CD14-positive monocyte (primary cell): ENCODE measurements around the gene OSBP2. TPM values are rescaled to one million over a fixed set of nuclear protein-coding genes. Genes with fewer than 3 reads are reported as not detected.

Experiments
- DNase-seq, 3 donors: peaks; one replicate each; pipeline ENCODE4 v3.0.0-alpha.2; 2011 to 2022
- H2AFZ ChIP-seq: 2 replicates; pipeline ENCODE4 v1.6.0; 2012; ENCODE audit warnings: mild to moderate bottlenecking, low read depth, low read length, inconsistent platforms; ENCODE audit not compliant: insufficient read depth, poor library complexity, severe bottlenecking
- H3K27ac ChIP-seq, 2 donors: 1 replicate in 1 of 2; 2 replicates in 1 of 2; pipeline ENCODE4 v1.5.1; 2012 to 2013; ENCODE audit warnings: low read length in 2 of 2, control low read depth in 1 of 2, inconsistent platforms in 1 of 2, low read depth in 1 of 2, mild to moderate bottlenecking in 1 of 2
- H3K27me3 ChIP-seq, 2 donors: one replicate each; pipeline versions ENCODE4 v1.6.0 to v1.6.1; 2011 to 2013; ENCODE audit warnings: low read length in 2 of 2; ENCODE audit not compliant: control insufficient read depth in 2 of 2, insufficient read depth in 2 of 2
- H3K36me3 ChIP-seq, 2 donors: replicated peaks in 1 of 2; 1 replicate in 1 of 2; 2 replicates in 1 of 2; pipeline versions ENCODE4 v1.5.1 to v1.6.1; 2012 to 2013; ENCODE audit warnings: low read length in 2 of 2, control low read depth in 1 of 2, inconsistent platforms in 1 of 2, mild to moderate bottlenecking in 1 of 2; ENCODE audit not compliant: insufficient read depth in 2 of 2, control insufficient read depth in 1 of 2
- H3K4me1 ChIP-seq, 2 donors: 1 replicate in 1 of 2; 2 replicates in 1 of 2; pipeline versions ENCODE4 v1.5.1 to v1.6.1; 2012 to 2013; ENCODE audit warnings: low read length in 2 of 2, control low read depth in 1 of 2, inconsistent platforms in 1 of 2, mild to moderate bottlenecking in 1 of 2, moderate library complexity in 1 of 2; ENCODE audit not compliant: insufficient read depth in 2 of 2, control insufficient read depth in 1 of 2
- H3K4me2 ChIP-seq: replicated peaks from 2 replicates; pipeline ENCODE3; 2012; ENCODE audit warnings: low read length, moderate library complexity, mild to moderate bottlenecking; ENCODE audit not compliant: poor library complexity, severe bottlenecking; ENCODE audit errors: extremely low read depth
- H3K4me3 ChIP-seq, 3 experiments: fragments of 200-600 bp in 1 of 3; sonication (generic) in 1 of 3; replicated peaks in 1 of 3; 1 replicate in 2 of 3; 2 replicates in 1 of 3; pipeline ENCODE4 v1.5.1; 2011 to 2013; ENCODE audit warnings: low read length in 3 of 3, mild to moderate bottlenecking in 3 of 3, control low read depth in 2 of 3, low read depth in 2 of 3, inconsistent platforms in 1 of 3, moderate library complexity in 1 of 3
- H3K79me2 ChIP-seq: 2 replicates; pipeline ENCODE4 v1.6.0; 2012; ENCODE audit warnings: mild to moderate bottlenecking, control low read depth, inconsistent platforms, low read length, moderate library complexity; ENCODE audit not compliant: insufficient read depth
- H3K9ac ChIP-seq: 2 replicates; pipeline ENCODE4 v1.6.0; 2017; ENCODE audit warnings: low read length, mild to moderate bottlenecking; ENCODE audit not compliant: insufficient read depth, poor library complexity, severe bottlenecking
- H3K9me3 ChIP-seq, 2 donors: replicated peaks in 1 of 2; 1 replicate in 1 of 2; 2 replicates in 1 of 2; pipeline versions ENCODE4 v1.5.1 to v1.6.1; 2012 to 2013; ENCODE audit warnings: low read length in 2 of 2, control low read depth in 1 of 2; ENCODE audit not compliant: control insufficient read depth in 1 of 2, insufficient read depth in 1 of 2
- H4K20me1 ChIP-seq: 2 replicates; pipeline ENCODE4 v1.6.0; 2012; ENCODE audit warnings: mild to moderate bottlenecking, low read length, control low read depth, moderate library complexity; ENCODE audit not compliant: insufficient read depth
- H3K27ac Mint-ChIP-seq, 7 donors: one replicate each; pipeline ENCODE4 v1.8.0; 2020; ENCODE audit warnings: mild to moderate bottlenecking in 7 of 7, mixed read lengths in 7 of 7, moderate library complexity in 6 of 7, inconsistent platforms in 2 of 7
- H3K27me3 Mint-ChIP-seq, 3 donors: one replicate each; pipeline ENCODE4 v1.8.0; 2021 to 2022; ENCODE audit warnings: low read depth in 3 of 3, mild to moderate bottlenecking in 3 of 3, mixed read lengths in 3 of 3, moderate library complexity in 3 of 3, inconsistent platforms in 1 of 3
- H3K36me3 Mint-ChIP-seq, 2 donors: one replicate each; pipeline ENCODE4 v1.8.0; 2020; ENCODE audit warnings: mixed read lengths in 2 of 2, inconsistent platforms in 1 of 2, mild to moderate bottlenecking in 1 of 2
- H3K4me1 Mint-ChIP-seq: one replicate; pipeline ENCODE4 v1.8.0; 2020; ENCODE audit warnings: mild to moderate bottlenecking, mixed read lengths
- H3K4me3 Mint-ChIP-seq, 2 donors: one replicate each; pipeline ENCODE4 v1.8.0; 2020; ENCODE audit warnings: mild to moderate bottlenecking in 2 of 2, mixed read lengths in 2 of 2, moderate library complexity in 1 of 2
- H3K9me3 Mint-ChIP-seq, 7 donors: one replicate each; pipeline ENCODE4 v1.8.0; 2020 to 2022; ENCODE audit warnings: mixed read lengths in 7 of 7, mild to moderate bottlenecking in 6 of 7, moderate library complexity in 6 of 7, inconsistent platforms in 2 of 7
- CTCF ChIP-seq: fragments of 200-600 bp; IDR thresholded peaks from one replicate; pipeline ENCODE4 v1.8.0; 2022; ENCODE audit warnings: antibody characterized with exemption, mild to moderate bottlenecking
- WGBS: methylation state at CpG from one replicate; pipeline ENCODE4 v1.1.5; 2013; ENCODE audit warnings: missing lambda C conversion rate; ENCODE audit not compliant: insufficient coverage; 5-methylcytosine and 5-hydroxymethylcytosine counted together
- intact Hi-C, 2 donors: fragments of 100-400 bp; cut with micrococcal nuclease; formaldehyde crosslinking; loops; one replicate each; pipeline versions ENCODE4 v1.15.0 to v1.15.1; 2023
- polyA plus RNA-seq, 3 donors: library from polyadenylated mRNA; depleted of rRNA in 1 of 3; unstranded in 2 of 3; stranded (reverse) in 1 of 3; fragments of 300-500 nt in 2 of 3; fragments of >200 nt in 1 of 3; fragmentation: Illumina TruSeq in 2 of 3; gene quantifications; 1 replicate in 2 of 3; 2 replicates in 1 of 3; pipeline ENCODE4 v1.2.3, GENCODE V29; 2012 to 2021

Gene OSBP2
- polyA plus RNA-seq, 3 donors = 0.21 to 0.54 TPM; not detected in 1

GRCh38 chr22:30887453-30887852 is 192.8 kb downstream of the OSBP2 start:
- H3K4me1 ChIP-seq = no peaks in the 10 kb centered on the region

GRCh38 chr22:30887861-30888260 is 193.2 kb downstream of the OSBP2 start:
- Mint-ChIP-seq H3K4me1 (no peaks in the 10 kb centered on the region), H3K27me3 (peaks cover 0 to 6% (median 2%) of the 10 kb centered on the region in 3 donors), H3K9me3 (no peaks in the 10 kb centered on the region), H3K4me3 (no peak overlapping the region), H3K27ac (no peak overlapping the region), H3K36me3 (no peaks in the 10 kb centered on the region)
- Histone ChIP-seq H3K9ac (no peak overlapping the region), H3K27me3 (no peaks in the 10 kb centered on the region), H3K36me3 (peaks cover 0 to 3% of the 10 kb centered on the region in 2 donors), H3K4me1 (no peaks in the 10 kb centered on the region), H3K9me3 (no peaks in the 10 kb centered on the region), H4K20me1 (no peaks in the 10 kb centered on the region), H2AFZ (no peak overlapping the region), H3K79me2 (no peaks in the 10 kb centered on the region), H3K27ac (no peak overlapping the region), H3K4me3 (no peak overlapping the region), H3K4me2 (no peak overlapping the region)
- intact Hi-C loops = no loop called here
- DNase-seq = no peak
- WGBS = 98% methylated on average over 4 of the region's 5 CpGs
- TF ChIP-seq CTCF = no peak

More at GRCh38 chr22:30887453-30887852, 192.8 kb downstream of the OSBP2 start:
- no peak for TF ChIP-seq CTCF
- H3K79me2 ChIP-seq = no peaks in the 10 kb centered on the region
- no peak overlapping the region for H2AFZ ChIP-seq
- intact Hi-C loops = no loop called here
- Mint-ChIP-seq H3K36me3 (no peaks in the 10 kb centered on the region), H3K27me3 (peaks cover 0 to 6% (median 2%) of the 10 kb centered on the region in 3 donors), H3K9me3 (no peaks in the 10 kb centered on the region), H3K27ac (no peak overlapping the region), H3K4me1 (no peaks in the 10 kb centered on the region), H3K4me3 (no peak overlapping the region)
- no peak overlapping the region for H3K9ac ChIP-seq
- no peak overlapping the region for H3K27ac ChIP-seq
- H3K27me3 ChIP-seq = no peaks in the 10 kb centered on the region
- no peak overlapping the region for H3K4me3 ChIP-seq
- no peak for DNase-seq
- no peaks in the 10 kb centered on the region for H3K36me3 ChIP-seq
- no peak overlapping the region for H3K4me2 ChIP-seq
- H3K9me3 ChIP-seq = no peaks in the 10 kb centered on the region
- H4K20me1 ChIP-seq = no peaks in the 10 kb centered on the region
- 98% methylated on average over 11 of the region's 11 CpGs for WGBS
